ENCODE data around the gene SEC61B.

Gene SEC61B

GRCh38 chr9:99238331-99238730, 16.2 kb downstream of the SEC61B start:
- DNase-seq = no peak

GRCh38 chr9:99239341-99240060, 17.4 kb downstream of the SEC61B start:
- DNase-seq = no peak

- DNase-seq = no peak
Measured at GRCh38 chr9:99241106-99241505, 19.0 kb downstream of the SEC61B start.

GRCh38 chr9:99244344-99245260, 22.5 kb downstream of the SEC61B start:
- no peak for DNase-seq

- no peak for DNase-seq
Measured at GRCh38 chr9:99249619-99250018, 27.5 kb downstream of the SEC61B start.

- DNase-seq = no peak
Measured at GRCh38 chr9:99251157-99251556, 29.1 kb downstream of the SEC61B start.

GRCh38 chr9:99253134-99253533, 31.1 kb downstream of the SEC61B start:
- no peak for DNase-seq

GRCh38 chr9:99253772-99254431, 31.8 kb downstream of the SEC61B start:
- no peak for DNase-seq

- no peak for DNase-seq
Measured at GRCh38 chr9:99255651-99256050, 33.6 kb downstream of the SEC61B start.

- no peak for DNase-seq
Measured at GRCh38 chr9:99257723-99258389, 35.8 kb downstream of the SEC61B start.

GRCh38 chr9:99259231-99259918, 37.3 kb downstream of the SEC61B start:
- peak; percentile 79 for DNase-seq

- no peak for DNase-seq
Measured at GRCh38 chr9:99261923-99262322, 39.8 kb downstream of the SEC61B start.

- no peak for DNase-seq
Measured at GRCh38 chr9:99262949-99263418, 40.9 kb downstream of the SEC61B start.

- DNase-seq = no peak
Measured at GRCh38 chr9:99264070-99264680, 42.1 kb downstream of the SEC61B start.

GRCh38 chr9:99265691-99266090, 43.6 kb downstream of the SEC61B start:
- DNase-seq = no peak

- DNase-seq = peak; percentile 71
Measured at GRCh38 chr9:99266255-99267023, 44.4 kb downstream of the SEC61B start.

- DNase-seq = no peak
Measured at GRCh38 chr9:99269416-99269815, 47.3 kb downstream of the SEC61B start.

GRCh38 chr9:99270491-99270890, 48.4 kb downstream of the SEC61B start:
- DNase-seq = no peak

- no peak for DNase-seq
Measured at GRCh38 chr9:99272836-99273235, 50.8 kb downstream of the SEC61B start.

GRCh38 chr9:99274016-99274415, 51.9 kb downstream of the SEC61B start:
- DNase-seq = no peak

GRCh38 chr9:99274495-99274894, 52.4 kb downstream of the SEC61B start:
- no peak for DNase-seq

Measured in NCI-H2029 (cell line).